Activated CD8-positive, alpha-beta T cell treated with anti-CD3 and anti-CD28 coated beads, Interleukin-2, amount 10 ng/mL, durations not matched to agents 7 days and 5 days (primary cell): ENCODE measurements around the gene TNFRSF8. TPM values are rescaled to one million over a fixed set of nuclear protein-coding genes. Genes with fewer than 3 reads are reported as not detected.
A peak's percentile ranks its signal among the peaks of the same experiment; 100 is the strongest.

Experiments
- ATAC-seq: fragments of 150-1000 bp; cut with Tn5 transposase; one replicate; pipeline ENCODE4 v1.10.0; 2021; ENCODE audit warnings: moderate library complexity
- CTCF ChIA-PET: fragments of 350-600 bp; sonication (Branson Sonifier 250); formaldehyde crosslinking; loops from one replicate; lab custom pipeline; 2021; ENCODE audit warnings: antibody characterized with exemption; lab: Charles Lee
- POLR2A ChIA-PET: fragments of 350-600 bp; sonication (Branson Sonifier 250); formaldehyde crosslinking; loops from one replicate; lab custom pipeline; 2021; ENCODE audit warnings: antibody characterized with exemption; lab: Charles Lee
- DNase-seq: peaks from one replicate; pipeline ENCODE4 v3.0.0-alpha.2; 2020
- H3K27ac Mint-ChIP-seq: one replicate; pipeline ENCODE4 v1.8.0; 2021; ENCODE audit warnings: mild to moderate bottlenecking, mixed read lengths
- H3K27me3 Mint-ChIP-seq: one replicate; pipeline ENCODE4 v1.8.0; 2021; ENCODE audit warnings: low read depth, mixed read lengths
- H3K36me3 Mint-ChIP-seq: one replicate; pipeline ENCODE4 v1.8.0; 2021; ENCODE audit warnings: low read depth, mixed read lengths
- H3K4me1 Mint-ChIP-seq: one replicate; pipeline ENCODE4 v1.8.0; 2021; ENCODE audit warnings: low read depth, mixed read lengths
- H3K4me3 Mint-ChIP-seq: one replicate; pipeline ENCODE4 v1.8.0; 2021; ENCODE audit warnings: mild to moderate bottlenecking, mixed read lengths
- H3K9me3 Mint-ChIP-seq: one replicate; pipeline ENCODE4 v1.8.0; 2022; ENCODE audit warnings: mixed read lengths; ENCODE audit not compliant: insufficient read depth
- total RNA-seq, 2 experiments: library from RNA; stranded (reverse); gene quantifications; one replicate each; pipeline ENCODE4 v1.2.3, GENCODE V29; 2021

TNFRSF8 gene
- total RNA-seq, 2 experiments from 2014 or later, result 0.95 to 0.97 TPM

GRCh38 chr1:12052997-12053686 is 10.0 kb upstream of the TNFRSF8 start:
- ChIA-PET CTCF (no interaction called here), POLR2A (no interaction called here)
- Mint-ChIP-seq H3K4me3 (no peak overlapping the region), H3K27me3 (peaks cover 11% of the 10 kb centered on the region), H3K36me3 (no peaks in the 10 kb centered on the region), H3K9me3 (no peaks in the 10 kb centered on the region), H3K27ac (no peak overlapping the region), H3K4me1 (peaks cover 42% of the 10 kb centered on the region)
- no peak for ATAC-seq
- DNase-seq, result no peak

GRCh38 chr1:12053752-12054548 is 9.2 kb upstream of the TNFRSF8 start:
- POLR2A ChIA-PET, result no interaction called here
- CTCF ChIA-PET, result interaction anchor here (2.0 kb wide), 1 partner anchor 70 kb away, joined by 6 read pairs; no protein-coding TSS in a partner anchor

DNA sequence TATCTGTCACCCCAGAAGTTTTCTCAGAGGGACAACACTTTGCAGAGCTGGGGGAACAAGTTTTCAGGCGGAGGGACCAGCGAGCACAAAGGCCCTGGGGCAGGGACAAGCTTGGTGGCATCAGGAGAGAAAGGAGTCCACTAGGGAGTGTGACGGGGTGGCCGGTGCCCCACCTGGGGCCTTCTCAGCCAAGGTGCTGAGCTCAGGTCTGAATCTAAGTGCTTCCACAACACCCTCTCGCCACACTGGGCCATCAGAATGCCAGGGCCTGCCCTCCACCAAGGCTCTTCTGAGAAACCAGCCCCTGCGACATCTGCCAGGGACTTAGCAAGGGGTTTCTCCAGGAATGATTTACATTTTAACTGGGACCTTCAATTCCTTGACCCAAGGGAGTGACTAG is 7.8 kb upstream of the TNFRSF8 start:
- H3K27ac Mint-ChIP-seq, result no peak overlapping the region
- ChIA-PET POLR2A (interaction anchor here (1.1 kb wide), 1 partner anchor 9 kb away, joined by 3 read pairs; no protein-coding TSS in a partner anchor), CTCF (interaction anchor here (1.1 to 2.0 kb wide), 3 partner anchors 16 to 69 kb away, joined by 3 to 6 read pairs (median 4); no protein-coding TSS in a partner anchor)
- DNase-seq, result no peak
- peaks cover 49% of the 10 kb centered on the region for H3K4me1 Mint-ChIP-seq
- peaks cover 7% of the 10 kb centered on the region for H3K27me3 Mint-ChIP-seq
- no peak overlapping the region for H3K4me3 Mint-ChIP-seq
- no peaks in the 10 kb centered on the region for H3K9me3 Mint-ChIP-seq
- ATAC-seq, result no peak
- no peaks in the 10 kb centered on the region for H3K36me3 Mint-ChIP-seq

More at GRCh38 chr1:12053752-12054548, 9.2 kb upstream of the TNFRSF8 start:
- H3K36me3 Mint-ChIP-seq, result no peaks in the 10 kb centered on the region
- no peak overlapping the region for H3K4me3 Mint-ChIP-seq
- H3K27me3 Mint-ChIP-seq, result peaks cover 6% of the 10 kb centered on the region
- no peak overlapping the region for H3K27ac Mint-ChIP-seq
- ATAC-seq (no peak), DNase-seq (no peak)
- no peaks in the 10 kb centered on the region for H3K9me3 Mint-ChIP-seq
- H3K4me1 Mint-ChIP-seq, result peaks cover 39% of the 10 kb centered on the region

DNA sequence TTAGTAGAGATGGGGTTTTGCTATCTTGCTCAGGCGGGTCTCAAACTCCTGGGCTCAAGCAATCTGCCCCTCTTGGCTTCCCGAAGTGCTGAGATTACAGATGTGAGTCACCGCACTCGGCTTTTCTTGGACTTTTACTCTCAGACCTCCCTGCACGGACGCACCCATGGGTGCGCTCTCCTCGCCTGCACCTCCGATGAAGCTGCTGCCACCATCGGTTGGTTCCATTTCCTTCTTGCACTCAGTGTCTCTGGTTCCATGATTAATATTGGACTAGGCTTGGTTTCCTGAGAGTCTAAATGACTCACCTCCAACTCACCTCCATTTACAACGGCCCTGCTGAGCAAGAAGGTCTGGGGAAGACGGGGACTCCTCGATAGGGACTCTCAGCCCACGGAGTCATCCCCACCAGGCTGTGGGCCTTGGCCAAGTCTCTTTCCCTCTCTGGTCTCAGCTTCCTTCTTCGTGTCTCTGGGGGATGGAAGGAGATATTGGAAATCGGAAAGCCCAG is 6.7 kb upstream of the TNFRSF8 start:
- H3K9me3 Mint-ChIP-seq, result no peaks in the 10 kb centered on the region
- ATAC-seq, result no peak
- H3K4me1 Mint-ChIP-seq, result peaks cover 49% of the 10 kb centered on the region
- ChIA-PET POLR2A (interaction anchor here (0.8 to 4.2 kb wide), 2 partner anchors 24 to 148 kb away, joined by 3 to 24 read pairs; no protein-coding TSS in a partner anchor), CTCF (interaction anchor here (1.8 kb wide), 1 partner anchor 10 kb away, joined by 5 read pairs; no protein-coding TSS in a partner anchor)
- no peak overlapping the region for H3K4me3 Mint-ChIP-seq
- H3K27me3 Mint-ChIP-seq, result peaks cover 7% of the 10 kb centered on the region
- DNase-seq, result no peak
- H3K27ac Mint-ChIP-seq, result no peak overlapping the region
- no peaks in the 10 kb centered on the region for H3K36me3 Mint-ChIP-seq

DNA sequence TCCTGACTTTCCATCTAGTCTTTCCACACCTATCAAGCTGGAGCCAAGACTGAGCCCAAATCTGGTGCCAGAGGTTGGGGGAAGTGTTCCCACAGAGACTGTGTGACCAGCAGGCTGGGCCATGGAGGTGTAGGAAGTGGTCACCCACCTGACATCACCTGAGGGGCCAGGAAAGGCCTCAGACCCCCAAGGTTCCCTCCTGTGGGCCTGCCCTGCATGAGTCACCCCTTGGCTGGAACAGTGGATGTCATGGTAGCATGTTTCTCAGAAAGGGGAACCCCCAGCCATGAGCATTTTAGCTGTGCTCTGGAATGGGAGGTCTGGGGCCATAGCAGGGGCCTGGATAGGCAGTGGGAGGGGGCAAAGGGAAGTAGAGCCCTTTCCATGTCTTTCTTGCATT is 5.7 kb upstream of the TNFRSF8 start:
- ChIA-PET POLR2A (interaction anchor here (1.0 to 4.2 kb wide), 3 partner anchors 20 to 149 kb away, joined by 3 to 24 read pairs (median 3); no protein-coding TSS in a partner anchor), CTCF (interaction anchor here (0.8 to 1.8 kb wide), 3 partner anchors 9 to 22 kb away, joined by 3 to 5 read pairs (median 3); no protein-coding TSS in a partner anchor)
- peaks cover 15% of the 10 kb centered on the region for H3K27me3 Mint-ChIP-seq
- DNase-seq (peak; percentile 46), ATAC-seq (no peak)
- no peak overlapping the region for H3K27ac Mint-ChIP-seq
- no peaks in the 10 kb centered on the region for H3K36me3 Mint-ChIP-seq
- peaks cover 40% of the 10 kb centered on the region for H3K4me1 Mint-ChIP-seq
- no peaks in the 10 kb centered on the region for H3K9me3 Mint-ChIP-seq
- H3K4me3 Mint-ChIP-seq, result no peak overlapping the region

- CTCF ChIA-PET, result interaction anchor here (0.9 to 1.8 kb wide), 2 partner anchors 9 to 21 kb away, joined by 3 to 5 read pairs; no protein-coding TSS in a partner anchor
- Mint-ChIP-seq H3K4me3 (no peak overlapping the region), H3K4me1 (peaks cover 39% of the 10 kb centered on the region), H3K36me3 (no peaks in the 10 kb centered on the region), H3K27ac (no peak overlapping the region), H3K27me3 (peaks cover 20% of the 10 kb centered on the region), H3K9me3 (no peaks in the 10 kb centered on the region)
- DNase-seq (no peak), ATAC-seq (no peak)
- POLR2A ChIA-PET, result interaction anchor here (1.0 to 4.2 kb wide), 3 partner anchors 20 to 150 kb away, joined by 3 to 24 read pairs (median 3); no protein-coding TSS in a partner anchor
Observed at GRCh38 chr1:12057940-12058687, 5.0 kb upstream of the TNFRSF8 start.

- peaks cover 29% of the 10 kb centered on the region for H3K27me3 Mint-ChIP-seq
- no peak overlapping the region for H3K27ac Mint-ChIP-seq
- ChIA-PET CTCF (interaction anchor here (0.9 to 1.9 kb wide), 3 partner anchors 21 to 155 kb away, joined by 3 to 4 read pairs (median 3); no protein-coding TSS in a partner anchor), POLR2A (interaction anchor here (4.2 kb wide), 1 partner anchor 151 kb away, joined by 24 read pairs; no protein-coding TSS in a partner anchor)
- H3K4me3 Mint-ChIP-seq, result no peak overlapping the region
- ATAC-seq (no peak), DNase-seq (no peak)
- no peaks in the 10 kb centered on the region for H3K9me3 Mint-ChIP-seq
- no peaks in the 10 kb centered on the region for H3K36me3 Mint-ChIP-seq
- peaks cover 44% of the 10 kb centered on the region for H3K4me1 Mint-ChIP-seq
Observed at GRCh38 chr1:12059226-12059625, 3.9 kb upstream of the TNFRSF8 start.

- ATAC-seq, result no peak
- CTCF ChIA-PET, result interaction anchor here (0.9 to 1.9 kb wide), 3 partner anchors 20 to 154 kb away, joined by 3 to 4 read pairs (median 3); no protein-coding TSS in a partner anchor
- DNase-seq, result no peak
Observed at GRCh38 chr1:12059722-12060464, 3.2 kb upstream of the TNFRSF8 start.

GRCh38 chr1:12060500-12060899 is 2.6 kb upstream of the TNFRSF8 start:
- ChIA-PET CTCF (interaction anchor here (1.1 to 1.9 kb wide), 2 partner anchors 20 to 154 kb away, joined by 3 to 4 read pairs; no protein-coding TSS in a partner anchor), POLR2A (no interaction called here)
- Mint-ChIP-seq H3K4me3 (no peak overlapping the region), H3K36me3 (no peaks in the 10 kb centered on the region), H3K9me3 (no peaks in the 10 kb centered on the region), H3K4me1 (peaks cover 49% of the 10 kb centered on the region), H3K27me3 (peaks cover 35% of the 10 kb centered on the region), H3K27ac (no peak overlapping the region)
- DNase-seq, result no peak
- no peak for ATAC-seq

More at GRCh38 chr1:12059722-12060464, 3.2 kb upstream of the TNFRSF8 start:
- H3K27me3 Mint-ChIP-seq, result peaks cover 35% of the 10 kb centered on the region
- no peaks in the 10 kb centered on the region for H3K9me3 Mint-ChIP-seq
- H3K36me3 Mint-ChIP-seq, result no peaks in the 10 kb centered on the region
- H3K4me1 Mint-ChIP-seq, result peaks cover 49% of the 10 kb centered on the region
- H3K27ac Mint-ChIP-seq, result no peak overlapping the region
- H3K4me3 Mint-ChIP-seq, result no peak overlapping the region
- POLR2A ChIA-PET, result interaction anchor here (4.2 kb wide), 1 partner anchor 152 kb away, joined by 24 read pairs; no protein-coding TSS in a partner anchor
